ENCODE measurements around the gene TSC22D3.

Gene TSC22D3

DNA sequence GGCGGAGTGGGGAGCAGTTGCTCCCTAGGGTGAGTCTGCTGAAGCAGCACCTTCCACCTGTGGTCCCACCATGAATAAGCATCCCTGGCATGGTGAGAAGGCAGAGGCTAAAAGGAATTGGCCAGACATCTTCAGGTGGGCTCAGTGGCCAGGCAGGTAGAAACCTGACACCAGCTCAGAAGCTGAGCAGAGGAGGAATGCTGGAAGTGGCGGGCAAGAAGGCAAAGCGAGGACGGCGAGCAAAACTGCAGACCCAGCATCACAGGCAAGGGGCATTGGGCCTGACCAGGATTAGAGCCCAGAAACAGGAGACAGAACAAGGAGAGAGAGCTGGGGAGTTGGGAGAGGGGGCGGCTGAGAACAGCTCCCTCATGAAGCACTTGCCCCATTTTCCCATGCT, 25.3 kb downstream of the TSC22D3 start:
- DNase-seq (ENCODE audit: low read depth) = no peak
- no peak overlapping the region for H3K4me3 ChIP-seq (ENCODE audit: low read length)
- no peak for TF ChIP-seq CTCF (conservative IDR thresholded peaks at IDR 0.05; ENCODE audit: low read depth, low read length)

GRCh38 chrX:107748506-107748905, 27.1 kb downstream of the TSC22D3 start:
- no peak for TF ChIP-seq CTCF (conservative IDR thresholded peaks at IDR 0.05; ENCODE audit: low read depth, low read length)
- H3K4me3 ChIP-seq (ENCODE audit: low read length) = no peak overlapping the region
- DNase-seq (ENCODE audit: low read depth) = no peak

GRCh38 chrX:107747596-107748161, 27.9 kb downstream of the TSC22D3 start:
- no peak overlapping the region for H3K4me3 ChIP-seq (ENCODE audit: low read length)
- DNase-seq (ENCODE audit: low read depth) = peak; percentile 60
- TF ChIP-seq CTCF (conservative IDR thresholded peaks at IDR 0.05; ENCODE audit: low read depth, low read length) = no peak

DNA sequence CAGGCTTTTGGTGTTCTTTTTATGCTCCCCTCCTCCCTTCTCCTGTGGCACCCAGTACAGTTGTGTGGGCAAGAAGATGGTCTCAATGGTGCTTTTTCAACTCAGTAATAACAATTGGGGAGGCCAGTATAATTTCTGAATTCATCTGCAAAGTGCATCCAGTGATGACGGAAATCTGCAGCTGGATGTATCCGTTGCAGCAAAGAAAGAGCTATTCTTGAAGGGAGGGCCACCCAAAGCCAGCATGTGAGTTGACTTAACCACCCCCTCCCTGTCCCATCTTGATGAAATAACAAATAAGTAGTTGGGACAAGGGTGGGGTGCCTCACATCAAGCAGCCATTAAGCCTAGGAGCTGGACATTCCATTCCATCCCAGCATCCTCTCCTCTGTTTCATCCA, 30.7 kb downstream of the TSC22D3 start:
- no peak overlapping the region for H3K4me3 ChIP-seq (ENCODE audit: low read length)
- DNase-seq (ENCODE audit: low read depth) = no peak
- TF ChIP-seq CTCF (conservative IDR thresholded peaks at IDR 0.05; ENCODE audit: low read depth, low read length) = no peak

DNA sequence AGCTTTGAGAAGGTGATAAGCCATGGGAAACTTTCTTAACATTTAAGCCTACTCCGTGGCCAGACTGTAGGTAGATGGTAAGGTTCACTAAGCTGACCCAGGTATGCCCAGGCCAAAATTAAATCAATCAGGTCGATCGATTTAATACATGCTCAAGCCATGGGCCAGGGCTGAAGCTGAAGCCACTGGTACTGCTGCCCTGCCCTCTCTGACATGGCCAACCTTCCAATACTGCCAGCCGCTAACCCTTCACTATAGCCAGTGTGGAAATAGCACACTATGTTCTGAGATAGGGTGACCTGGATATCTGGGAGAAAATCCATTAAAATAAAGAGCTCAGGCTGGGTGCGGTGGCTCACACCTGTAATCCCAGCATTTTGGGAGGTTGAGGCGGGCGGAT, 31.6 kb downstream of the TSC22D3 start:
- no peak for DNase-seq (ENCODE audit: low read depth)
- no peak overlapping the region for H3K4me3 ChIP-seq (ENCODE audit: low read length)
- TF ChIP-seq CTCF (conservative IDR thresholded peaks at IDR 0.05; ENCODE audit: low read depth, low read length) = no peak

- no peak for TF ChIP-seq CTCF (conservative IDR thresholded peaks at IDR 0.05; ENCODE audit: low read depth, low read length)
- no peak overlapping the region for H3K4me3 ChIP-seq (ENCODE audit: low read length)
- no peak for DNase-seq (ENCODE audit: low read depth)
These were observed 32.8 kb downstream of the TSC22D3 start for GRCh38 chrX:107742700-107743191.

DNA sequence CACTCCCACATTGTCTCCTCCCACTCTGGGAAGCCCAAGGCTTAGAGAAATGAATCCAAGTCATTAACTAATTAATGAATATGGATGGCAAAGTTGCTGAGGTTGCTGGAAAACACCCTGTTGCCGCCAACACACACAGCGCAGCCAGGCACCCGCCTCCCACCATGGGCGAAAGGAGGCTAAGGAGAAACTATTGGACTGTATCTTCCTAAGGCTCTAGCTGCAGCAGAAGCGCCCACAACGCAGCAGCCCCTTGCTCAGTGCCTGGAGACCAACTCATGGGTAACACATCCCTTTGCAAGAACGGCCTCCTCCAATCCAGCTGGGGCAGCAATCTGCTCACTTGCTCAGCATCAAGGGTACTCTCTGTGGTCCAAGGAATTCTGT, 34.2 kb downstream of the TSC22D3 start:
- H3K4me3 ChIP-seq (ENCODE audit: low read length) = no peak overlapping the region
- no peak for TF ChIP-seq CTCF (conservative IDR thresholded peaks at IDR 0.05; ENCODE audit: low read depth, low read length)
- DNase-seq (ENCODE audit: low read depth) = no peak

Data from retinal pigment epithelial cell (primary cell).